Activated T-helper 1 cell treated with anti-CD3 and anti-CD28 coated beads, Interleukin-2, amount 50 U/mL, for 16 hours (primary cell): ENCODE measurements around the gene DDI2.
"Not testable (repeated sequence)": the region's sequence is repeated elsewhere in the genome, so short reads cannot be mapped to it uniquely, and the experiment has no call there.

ENCODE experiments used
- DNase-seq, 2 donors: peaks; one replicate each; pipeline ENCODE4 v3.0.0-alpha.2; 2020; ENCODE audit warnings: low read depth in 1 of 2, low spot score in 1 of 2

Gene DDI2

DNA sequence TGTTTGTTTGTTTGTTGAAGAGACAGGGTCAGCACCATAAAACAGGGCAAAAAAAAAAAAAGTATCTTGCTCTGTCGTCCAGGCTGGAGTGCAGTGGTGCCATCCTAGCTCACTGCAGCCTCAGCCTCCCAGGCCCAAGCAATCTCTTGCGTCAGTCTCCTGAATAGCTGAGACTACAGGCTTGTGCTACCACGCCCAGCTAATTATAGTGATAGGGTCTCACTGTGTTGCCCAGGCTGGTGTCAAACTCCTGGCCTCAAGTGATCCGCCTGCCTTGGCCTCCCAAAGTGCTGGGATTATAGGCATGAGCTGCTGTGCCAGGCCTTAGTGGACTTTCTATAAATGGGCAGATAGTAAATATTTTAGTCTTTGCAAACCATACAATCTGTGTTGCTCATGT lies 19.2 kb downstream of the DDI2 start:
- no peak for DNase-seq

DNA sequence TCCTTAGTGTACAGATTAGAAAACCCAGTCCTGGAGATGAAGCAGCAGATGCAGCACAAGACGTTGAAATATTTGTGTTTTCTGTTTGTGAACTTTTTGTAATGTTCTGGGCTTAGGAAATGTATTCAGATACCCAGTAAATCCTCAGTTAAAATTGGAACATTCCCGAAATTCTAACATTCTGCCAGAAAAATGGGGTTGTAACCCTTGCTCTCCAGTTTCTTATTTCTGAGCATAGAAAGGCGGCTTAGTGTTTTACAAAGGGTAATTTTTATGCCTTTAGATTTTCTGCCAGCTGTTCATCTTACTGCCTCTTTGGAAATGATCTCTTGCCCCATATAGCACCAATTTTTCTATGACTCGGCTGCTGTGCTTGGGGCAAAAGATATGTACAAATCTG lies 20.6 kb downstream of the DDI2 start:
- no peak for DNase-seq

DNA sequence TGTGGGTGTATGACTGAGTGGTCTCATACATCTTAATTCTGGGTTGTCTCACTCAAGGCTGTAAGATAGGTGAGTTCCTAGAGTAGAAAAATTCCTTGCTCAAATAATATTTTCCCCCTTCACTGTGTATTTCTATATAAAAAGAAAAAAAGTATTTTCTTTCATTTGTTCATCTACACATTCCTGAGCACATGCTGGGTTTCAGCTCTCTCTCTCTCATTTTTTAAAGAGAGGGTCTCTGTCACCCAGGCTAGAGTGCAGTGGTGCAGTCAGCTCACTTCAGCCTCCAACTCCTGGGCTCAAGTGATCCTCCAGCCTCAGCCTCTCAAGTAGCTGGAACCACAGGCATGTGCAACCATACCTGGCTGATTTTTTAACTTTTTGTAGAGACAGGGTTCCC lies 22.0 kb downstream of the DDI2 start:
- DNase-seq = no peak

DNA sequence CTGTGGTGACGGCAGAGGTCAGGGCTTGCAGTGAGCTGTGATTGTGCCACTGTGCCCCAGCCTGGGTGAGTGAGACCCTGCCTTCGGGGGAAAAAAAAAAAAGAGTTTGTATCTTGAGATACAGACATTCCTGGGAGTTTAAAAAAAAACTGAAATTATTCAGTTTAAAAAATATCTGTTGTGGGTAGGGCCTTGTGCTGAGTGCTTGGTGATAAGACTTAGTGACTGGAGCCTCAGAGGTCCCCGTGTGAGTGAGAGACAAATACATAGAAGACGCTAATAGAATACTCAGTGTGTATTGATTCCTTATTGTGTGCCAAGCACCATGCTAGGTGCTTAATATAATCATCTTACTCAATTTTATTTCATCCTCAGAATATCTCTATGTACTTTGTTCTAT lies 22.7 kb downstream of the DDI2 start:
- no peak for DNase-seq

DNA sequence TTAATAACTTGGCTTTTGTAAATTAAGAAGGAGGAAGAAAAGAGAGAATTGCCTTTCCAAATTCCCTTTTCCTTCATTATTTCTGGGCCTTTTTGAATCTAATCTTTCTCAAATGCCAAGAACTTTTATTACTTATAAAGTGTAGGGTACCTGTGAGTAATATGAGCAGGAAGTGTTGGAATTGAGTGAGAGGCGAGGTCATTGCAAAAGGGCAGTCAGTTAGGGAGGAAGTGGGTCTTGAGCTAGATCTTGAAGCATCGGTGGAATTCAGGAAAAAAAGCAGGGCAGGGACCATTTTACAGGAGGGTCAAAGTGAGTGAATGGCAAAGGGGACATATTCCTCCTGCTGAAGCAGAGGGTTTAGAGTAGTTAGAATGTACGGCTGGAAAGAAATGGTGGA lies 23.4 kb downstream of the DDI2 start:
- DNase-seq = no peak

DNA sequence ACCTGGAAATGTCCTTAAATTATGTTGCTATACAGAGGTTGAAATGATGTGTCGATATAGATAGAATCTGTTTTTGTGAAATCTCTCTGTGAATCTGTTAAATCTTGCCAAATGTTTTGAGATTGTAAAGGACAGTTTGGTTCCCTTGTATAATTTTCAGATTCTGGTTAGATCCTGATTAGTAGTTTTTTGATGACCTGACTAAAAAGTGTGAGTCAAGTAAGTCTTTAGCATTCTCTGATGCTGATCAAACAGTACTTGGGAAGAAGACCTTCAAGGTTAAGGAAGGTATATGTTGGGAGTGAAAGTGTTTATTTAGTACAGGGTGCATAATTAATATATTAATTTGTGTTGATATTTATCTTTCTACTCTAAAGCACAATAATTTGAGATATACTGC lies 32.7 kb downstream of the DDI2 start:
- DNase-seq = no peak

DNA sequence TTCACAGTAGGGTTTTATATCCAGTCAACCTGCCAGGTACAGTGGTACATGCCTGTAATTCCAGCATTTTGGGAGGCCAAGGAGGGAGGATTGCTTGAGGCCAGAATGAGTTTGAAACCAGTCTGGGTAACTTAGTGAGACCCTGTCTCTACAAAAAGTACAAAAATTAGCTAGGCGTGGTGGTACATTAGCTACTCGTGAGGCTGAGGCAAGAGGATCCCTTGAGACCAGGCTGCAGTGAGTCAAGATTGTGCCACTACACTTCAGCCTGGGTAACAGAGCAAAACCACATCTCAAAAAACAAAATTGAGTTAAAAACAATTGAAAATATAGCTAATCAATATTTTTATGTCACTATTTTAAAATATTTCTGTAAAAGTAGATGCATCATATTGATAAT lies 33.2 kb downstream of the DDI2 start:
- no peak for DNase-seq

DNA sequence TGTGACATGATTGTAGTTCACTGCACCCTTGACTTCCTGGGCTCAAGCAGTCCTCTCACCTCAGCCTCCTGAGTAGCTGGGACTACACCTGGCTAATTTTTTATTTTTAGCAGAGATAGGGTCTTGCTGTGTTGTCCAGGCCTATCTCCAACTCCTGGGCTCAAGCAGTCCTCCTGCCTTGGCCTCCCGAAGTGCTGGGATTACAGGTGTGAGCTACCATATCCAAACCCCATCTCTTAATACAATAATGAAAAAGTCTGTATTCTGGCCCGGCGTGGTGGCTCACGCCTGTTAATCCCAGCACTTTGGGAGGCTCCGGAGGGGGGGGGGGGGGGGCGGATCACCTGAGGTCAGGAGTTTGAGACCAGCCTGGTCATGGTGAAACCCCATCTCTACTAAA lies 34.9 kb downstream of the DDI2 start:
- not testable (repeated sequence) for DNase-seq

DNA sequence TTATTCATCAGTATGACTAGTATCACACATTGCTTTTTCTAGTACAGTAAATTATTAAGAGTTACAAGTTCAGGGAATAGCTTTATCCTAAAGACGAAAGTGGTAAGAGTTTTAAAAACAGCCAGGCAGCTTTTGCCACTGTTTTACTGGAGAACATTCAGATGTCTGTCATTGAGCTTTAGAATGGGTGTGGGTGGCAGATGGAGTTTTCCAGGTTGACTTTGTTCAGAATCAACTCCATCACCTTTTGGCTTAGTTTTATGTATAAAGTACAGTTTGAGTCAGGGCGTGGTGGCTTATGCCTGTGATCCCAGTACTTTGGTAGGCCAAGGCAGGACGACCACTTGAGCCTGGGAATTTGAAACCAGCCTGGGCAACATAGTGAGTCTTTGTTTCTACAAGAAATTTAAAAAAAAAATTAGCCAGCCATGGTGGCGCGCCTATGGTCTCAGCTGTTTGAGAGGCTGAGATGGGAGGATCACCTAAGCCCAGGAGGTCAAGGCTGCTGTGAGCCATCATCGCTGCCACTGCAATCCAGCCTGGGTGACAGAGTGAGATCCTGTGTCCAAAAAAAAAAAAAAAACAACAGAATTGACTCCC lies 36.9 kb downstream of the DDI2 start:
- DNase-seq = no peak

DNA sequence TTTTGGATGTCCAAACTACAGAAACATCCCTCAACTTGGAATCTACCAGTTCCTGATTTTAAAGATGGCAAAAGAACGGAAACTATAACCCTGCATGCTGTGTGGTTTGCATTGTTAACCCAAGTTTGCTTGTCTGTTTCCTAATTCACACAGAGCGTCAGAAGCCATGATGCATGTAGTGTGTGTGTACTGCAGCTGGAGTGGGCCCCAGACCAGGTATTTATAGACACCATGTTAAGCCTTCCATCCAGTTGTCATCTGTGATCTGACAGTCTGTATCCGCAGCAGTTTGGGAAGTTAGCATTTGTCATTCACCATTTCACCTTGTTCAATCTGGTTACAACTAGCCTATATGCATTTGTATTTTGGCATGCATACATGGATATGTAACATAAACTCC lies 39.2 kb downstream of the DDI2 start:
- no peak for DNase-seq

DNA sequence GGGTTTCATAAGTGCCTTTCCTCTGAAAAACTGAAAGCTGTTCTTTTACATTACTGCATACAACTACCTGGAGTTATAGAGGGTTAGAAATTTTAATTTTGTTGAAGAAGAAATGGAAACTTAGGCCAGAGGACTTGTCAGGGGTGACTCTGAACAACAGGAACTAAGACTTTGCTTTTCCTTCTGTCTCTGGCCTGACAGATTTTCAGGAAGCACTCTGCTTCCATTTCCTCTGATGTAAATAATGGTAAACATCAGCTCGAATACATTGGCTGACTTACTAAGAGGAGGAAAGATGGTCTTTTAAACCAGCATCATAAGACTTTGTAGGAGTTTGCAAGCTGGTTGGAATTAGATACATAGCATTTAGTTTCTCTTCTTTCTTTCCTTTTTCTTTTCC lies 39.8 kb downstream of the DDI2 start:
- DNase-seq = no peak

DNA sequence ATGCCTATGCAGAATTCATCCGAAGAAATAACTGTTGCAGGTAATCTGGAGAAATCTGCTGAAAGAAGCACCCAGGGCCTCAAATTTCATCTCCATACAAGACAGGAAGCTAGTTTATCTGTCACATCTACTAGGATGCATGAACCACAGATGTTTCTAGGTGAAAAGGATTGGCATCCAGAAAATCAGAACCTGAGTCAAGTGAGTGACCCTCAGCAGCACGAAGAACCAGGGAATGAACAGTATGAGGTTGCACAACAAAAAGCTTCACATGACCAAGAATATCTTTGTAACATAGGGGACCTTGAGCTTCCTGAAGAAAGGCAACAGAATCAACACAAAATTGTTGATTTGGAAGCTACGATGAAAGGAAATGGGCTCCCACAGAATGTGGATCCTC lies 42.9 kb downstream of the DDI2 start:
- no peak for DNase-seq

DNA sequence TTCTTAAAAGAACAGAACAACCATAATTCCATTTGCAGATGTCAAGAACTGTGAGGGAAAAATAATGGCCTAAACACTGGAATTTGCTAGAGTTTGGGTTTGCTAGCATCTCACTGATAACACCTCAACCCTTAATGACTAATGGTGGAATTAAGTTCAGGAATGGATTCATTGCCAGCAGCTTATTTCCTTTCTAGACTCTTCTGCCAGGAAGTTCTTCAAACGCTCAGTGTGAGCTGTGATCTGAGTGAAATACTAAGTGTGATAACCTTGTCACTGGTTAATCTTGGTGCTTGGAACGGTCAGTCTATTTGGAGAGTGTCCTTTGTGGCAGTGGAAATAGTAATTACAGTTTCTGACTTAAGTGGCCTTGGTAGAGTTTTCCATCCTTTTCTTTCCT lies 45.2 kb downstream of the DDI2 start:
- DNase-seq = no peak

DNA sequence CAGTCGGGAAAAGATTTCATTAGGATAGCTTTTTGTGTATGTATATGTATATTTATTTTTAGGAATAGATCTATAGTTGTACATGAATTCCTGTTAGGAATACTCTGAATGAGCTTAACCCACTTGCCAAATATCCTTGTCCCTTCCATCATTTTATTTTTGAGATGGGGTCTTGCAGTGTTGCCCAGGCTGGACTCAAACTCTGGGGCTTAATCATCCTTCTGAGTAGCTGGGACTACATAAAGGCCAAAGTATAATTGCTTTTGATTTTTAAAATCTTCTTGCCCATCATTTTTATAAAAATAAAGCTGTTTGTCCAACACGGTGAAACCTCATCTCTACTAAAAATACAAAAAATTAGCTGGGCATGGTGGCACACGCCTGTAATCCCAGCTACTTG lies 46.7 kb downstream of the DDI2 start:
- no peak for DNase-seq

DNA sequence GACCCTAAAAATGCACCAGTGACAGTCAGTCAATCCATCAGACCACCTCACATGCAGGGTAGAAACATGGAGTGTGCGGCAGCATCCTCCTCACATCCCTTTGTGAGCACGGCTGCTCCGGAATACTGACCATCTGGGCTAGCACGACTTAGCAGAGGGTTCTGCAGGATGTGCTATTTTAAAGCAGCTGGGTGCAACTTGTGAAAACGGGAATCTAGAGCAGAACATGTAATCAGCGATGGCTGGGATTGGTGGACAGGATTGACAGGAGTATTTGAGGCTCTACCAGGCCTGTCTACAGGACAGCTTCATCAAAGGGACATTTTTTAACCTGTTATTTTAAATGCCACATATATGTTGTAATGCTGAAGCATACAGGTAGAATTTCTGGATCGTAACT lies 50.1 kb downstream of the DDI2 start:
- no peak for DNase-seq

DNA sequence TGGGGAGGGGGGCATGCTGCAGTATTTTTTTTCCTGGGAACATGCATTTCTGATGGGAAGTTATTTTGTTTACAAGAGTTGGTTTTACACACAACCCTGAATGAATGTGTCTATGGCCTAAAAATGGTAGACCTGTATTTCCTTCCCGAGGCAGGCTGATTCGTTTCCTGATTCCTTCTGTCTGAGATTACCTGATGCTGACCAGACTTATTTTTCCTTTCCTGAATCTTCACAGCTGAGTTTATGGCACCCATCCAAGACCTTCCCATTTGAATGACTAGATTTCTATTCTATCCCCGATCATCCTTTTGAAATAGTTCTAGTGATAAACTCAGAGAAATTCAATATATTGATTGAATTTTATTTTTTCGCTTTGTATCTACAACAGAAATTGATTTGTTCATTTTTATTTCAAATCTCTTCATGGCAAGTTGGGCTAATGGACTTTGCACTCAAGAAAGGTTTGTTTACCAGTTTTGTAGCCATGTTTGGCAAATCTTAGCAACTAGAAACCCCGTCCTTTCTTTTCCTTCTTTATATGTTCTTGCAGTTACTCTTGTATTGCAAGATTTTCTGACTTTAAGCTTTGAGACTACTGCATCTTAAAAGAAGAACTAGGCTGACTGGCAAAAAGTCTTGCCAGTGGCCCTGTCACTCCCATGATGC lies 51.0 kb downstream of the DDI2 start:
- no peak for DNase-seq

DNA sequence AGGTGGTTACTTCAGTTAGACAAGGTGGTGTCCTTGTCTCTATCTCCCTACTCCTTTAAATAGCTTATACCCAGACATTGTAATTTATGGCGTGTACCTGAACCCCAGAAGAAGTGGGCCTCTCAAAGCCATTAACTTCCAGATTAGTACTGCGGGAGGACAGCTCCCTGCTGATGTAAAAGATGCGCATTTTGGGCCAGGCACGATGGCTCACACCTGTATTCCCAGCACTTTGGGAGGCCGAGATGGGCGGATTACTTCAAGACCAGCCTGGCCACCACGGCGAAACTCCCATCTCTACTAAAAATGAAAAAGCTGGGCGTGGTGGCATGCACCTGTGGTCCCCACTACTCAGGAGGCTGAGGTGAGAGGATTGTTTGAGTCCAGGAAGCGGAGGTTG lies 51.8 kb downstream of the DDI2 start:
- no peak for DNase-seq

DNA sequence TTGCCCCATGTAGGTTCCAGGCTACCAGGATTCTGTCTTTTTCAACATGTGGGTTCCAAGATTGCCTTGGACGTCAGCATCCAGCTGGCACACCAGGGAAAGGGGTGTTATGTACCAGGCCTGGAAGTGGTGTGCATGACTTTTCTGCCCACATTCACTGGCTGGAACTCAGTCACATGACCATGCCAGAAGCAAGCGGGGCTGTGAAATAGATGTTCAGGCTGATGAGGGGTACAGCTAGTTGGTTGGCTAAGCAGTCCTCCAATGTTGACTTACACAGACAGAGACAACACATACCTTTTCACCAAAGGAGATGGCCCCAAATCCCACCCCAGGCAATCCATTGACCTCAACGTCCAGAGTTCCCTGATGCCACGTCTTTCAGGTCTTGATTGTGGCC lies 52.6 kb downstream of the DDI2 start:
- no peak for DNase-seq

DNA sequence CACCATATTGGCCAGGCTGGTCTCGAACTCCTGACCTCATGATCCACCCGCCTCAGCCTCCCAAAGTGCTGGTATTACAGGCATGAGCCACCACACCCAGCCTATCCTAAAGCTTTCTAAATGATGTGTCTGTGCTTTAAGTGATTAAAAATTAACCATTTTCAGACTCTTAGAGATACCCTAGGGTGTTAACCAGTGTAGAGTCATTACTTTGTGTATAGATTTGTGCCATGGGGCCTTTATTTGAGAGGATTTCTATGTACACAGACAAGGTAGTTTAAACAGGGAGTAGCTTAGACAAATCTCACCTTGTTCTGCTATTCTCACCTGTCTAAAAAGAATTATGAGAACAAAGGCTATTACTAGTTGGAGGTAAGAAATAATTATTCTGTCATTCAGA lies 54.2 kb downstream of the DDI2 start:
- no peak for DNase-seq

DNA sequence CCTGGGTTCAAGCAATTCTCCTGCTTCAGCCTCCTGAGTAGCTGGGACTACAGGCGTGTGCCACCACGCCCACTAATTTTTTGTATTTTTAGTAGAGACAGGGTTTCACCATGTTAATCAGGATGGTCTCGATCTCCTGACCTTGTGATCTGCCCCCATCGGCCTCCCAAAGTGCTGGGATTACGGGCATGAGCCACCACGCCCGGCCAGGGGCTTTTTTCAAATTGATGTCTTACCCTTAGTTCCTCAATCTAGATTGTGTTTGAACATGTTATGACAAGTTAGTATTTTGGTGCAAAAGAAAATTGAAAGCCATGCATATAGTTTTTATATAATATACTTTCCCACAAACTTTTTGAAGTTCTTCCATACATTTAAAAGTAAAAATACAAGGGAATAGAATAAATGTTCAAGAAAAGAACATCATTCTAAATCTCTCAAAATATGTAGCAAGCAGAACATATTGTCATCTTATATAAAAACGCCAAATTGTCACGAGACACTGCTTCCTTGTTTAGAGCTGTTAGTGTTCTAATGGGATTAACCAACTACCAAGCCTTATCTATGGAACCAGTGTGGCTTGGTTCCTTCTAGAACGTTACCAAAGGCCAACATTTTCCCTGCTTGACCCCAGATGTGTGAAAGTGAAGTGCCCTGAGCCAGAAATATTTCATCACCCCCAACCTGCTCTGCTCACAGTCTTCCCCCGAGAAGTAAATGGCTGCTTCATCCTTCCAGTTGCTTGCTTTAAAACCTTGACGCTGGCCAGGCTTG lies 57.3 kb downstream of the DDI2 start:
- DNase-seq = no peak

DNA sequence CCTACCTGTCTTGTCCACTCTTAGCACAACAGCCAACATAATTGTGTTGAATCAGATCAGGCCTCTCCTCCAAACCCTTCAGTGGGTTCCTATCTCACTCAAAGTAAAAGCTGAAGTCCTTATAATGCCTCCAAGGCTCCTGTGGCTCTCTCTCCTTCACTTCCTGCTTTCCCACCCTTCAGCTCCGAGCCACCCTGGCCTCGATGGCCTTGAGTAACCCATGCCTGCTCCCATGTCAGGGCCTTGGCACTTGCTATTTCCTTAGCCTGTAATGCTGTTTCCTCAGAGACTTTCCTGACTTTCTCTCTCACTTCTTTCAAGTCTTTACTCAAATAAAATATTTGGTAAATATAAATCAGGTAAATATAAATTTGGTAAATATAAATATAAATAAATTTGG lies 58.8 kb downstream of the DDI2 start:
- DNase-seq = no peak
